ENCODE data around the gene OR4C45. TPM values are rescaled to one million over a fixed set of nuclear protein-coding genes. Genes with fewer than 3 reads are reported as not detected.

The OR4C45 gene
- total and polyA plus RNA-seq, 2 of the 8 experiments (the other 6 are each of a cell fraction or from before 2014, with no cell fraction given): not detected

GRCh38 chr11:50072226-50073112, 39.8 kb downstream of the OR4C45 start:
- DNase-seq (ENCODE audit: low read depth in 1 of 2, low spot score in 2 of 2) (no peak), FAIRE-seq (no peak)
- no peaks in the 10 kb centered on the region for H3K36me3 ChIP-seq (ENCODE audit: control insufficient read depth in 2 of 4, insufficient read depth in 4 of 4, low read length in 3 of 4)
- H2BK12ac ChIP-seq (ENCODE audit: low read depth, low read length): no peak overlapping the region
- H3K4me1 ChIP-seq (replicated peaks in 1 of 4; ENCODE audit: control insufficient read depth in 3 of 4, insufficient read depth in 4 of 4, low read length in 3 of 4): no peaks in the 10 kb centered on the region
- no peak overlapping the region for H3K4me2 ChIP-seq (ENCODE audit: insufficient read depth in 1 of 2, low read depth in 2 of 2, low read length in 2 of 2)
- no peaks in the 10 kb centered on the region for H3K27me3 ChIP-seq (replicated peaks in 1 of 4; ENCODE audit: control insufficient read depth in 3 of 4, extremely low read depth in 1 of 4, insufficient read depth in 3 of 4, low read length in 3 of 4)
- no peak overlapping the region for H3K56ac ChIP-seq (replicated peaks; ENCODE audit: insufficient read length, low read depth, low read length)
- TF ChIP-seq NRF1 (IDR thresholded peaks at IDR 0.05; ENCODE audit: low read depth, low read length) (no peak), SIX5 (IDR thresholded peaks at IDR 0.05; ENCODE audit: low read depth, low read length) (no peak)
- H4K91ac ChIP-seq (replicated peaks; ENCODE audit: insufficient read length, low read length): no peak overlapping the region
- H3K23ac ChIP-seq (ENCODE audit: insufficient read length): no peak overlapping the region
- H4K5ac ChIP-seq (ENCODE audit: insufficient read length, low read depth, low read length): no peak overlapping the region
- no peaks in the 10 kb centered on the region for H3K23me2 ChIP-seq (ENCODE audit: low read depth, low read length)
- H2AK5ac ChIP-seq (ENCODE audit: low read depth, low read length): no peak overlapping the region
- H3K18ac ChIP-seq (ENCODE audit: extremely low read depth, low read length): no peak overlapping the region
- no peak overlapping the region for H2BK5ac ChIP-seq (ENCODE audit: low read depth, low read length)
- 79% methylated on average over 12 of the region's 12 CpGs; no CpG with 5 or more reads in 1 of the 2 experiments for WGBS, 2 experiments (ENCODE audit: extremely low coverage in 1 of 2, insufficient coverage in 1 of 2, insufficient read length in 1 of 2, insufficient replicate concordance in 2 of 2, low coverage in 1 of 2, low lambda C conversion rate in 2 of 2, missing lambda C conversion rate in 1 of 2)
- H3K4ac ChIP-seq (replicated peaks; ENCODE audit: insufficient read length, low read depth, low read length): no peak overlapping the region
- H2BK15ac ChIP-seq (ENCODE audit: low read length): no peak overlapping the region
- no peaks in the 10 kb centered on the region for H3K79me1 ChIP-seq (ENCODE audit: low read depth, low read length)
- H3K27ac ChIP-seq (ENCODE audit: low read depth, low read length): no peak overlapping the region
- POLR2A ChIA-PET (ENCODE audit: partially characterized antibody): no interaction called here
- H4K20me1 ChIP-seq (replicated peaks in 1 of 2; ENCODE audit: control insufficient read depth in 1 of 2, insufficient read depth in 2 of 2, low read length in 2 of 2): no peaks in the 10 kb centered on the region
- CTCF ChIA-PET (ENCODE audit: partially characterized antibody): no interaction called here
- no peak overlapping the region for H2AFZ ChIP-seq (ENCODE audit: low read length)
- H3K4me3 ChIP-seq (ENCODE audit: extremely low read depth in 1 of 4, insufficient read depth in 2 of 4, low read depth in 3 of 4, low read length in 4 of 4): no peak overlapping the region
- no peaks in the 10 kb centered on the region for H3K79me2 ChIP-seq (ENCODE audit: control insufficient read depth in 1 of 2, insufficient read depth in 2 of 2, low read length in 2 of 2)
- H2BK120ac ChIP-seq (replicated peaks; ENCODE audit: low read depth, low read length): no peak overlapping the region
- no peak overlapping the region for H3K14ac ChIP-seq (ENCODE audit: insufficient read length)
- no peak overlapping the region for H3K9ac ChIP-seq (replicated peaks in 1 of 4; ENCODE audit: extremely low read depth in 1 of 4, low read depth in 3 of 4, low read length in 3 of 4)
- peaks cover 84 to 94% of the 10 kb centered on the region in 2 experiments for H3K9me3 ChIP-seq (ENCODE audit: insufficient read depth in 2 of 2, low read depth in 1 of 2, low read length in 1 of 2)
- no peak overlapping the region for H4K8ac ChIP-seq (ENCODE audit: extremely low read depth, insufficient read depth, low read length)
- no peak overlapping the region for H2BK20ac ChIP-seq (ENCODE audit: low read length)
